ENCODE results near the gene AQP7. TPM values are rescaled to one million over a fixed set of nuclear protein-coding genes. Genes with fewer than 3 reads are reported as not detected.

Gene AQP7
- total and polyA plus RNA-seq, 11 donors = 32.1 to 252 (median 113) TPM

DNA sequence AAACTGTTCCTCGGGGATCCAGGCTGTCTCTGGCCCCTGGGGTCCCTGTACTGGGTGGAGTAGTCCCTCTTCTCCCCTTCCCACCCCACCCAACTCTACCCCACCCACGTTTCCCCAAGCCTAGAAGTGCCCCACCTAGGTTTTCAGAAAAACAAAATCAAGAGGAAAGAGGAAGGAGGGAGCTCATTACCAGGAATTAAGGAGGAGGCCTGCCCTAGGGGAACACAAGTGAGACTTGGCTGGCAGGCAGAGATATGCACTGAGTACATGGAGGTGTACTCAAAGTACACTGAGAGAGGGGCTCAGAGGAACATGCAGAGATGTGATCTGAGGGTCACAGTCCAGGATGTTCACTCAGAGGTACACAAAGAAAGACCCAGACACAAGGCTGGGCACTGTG, 34.8 kb upstream of the AQP7 start:
- TF ChIP-seq, protein P1, sequence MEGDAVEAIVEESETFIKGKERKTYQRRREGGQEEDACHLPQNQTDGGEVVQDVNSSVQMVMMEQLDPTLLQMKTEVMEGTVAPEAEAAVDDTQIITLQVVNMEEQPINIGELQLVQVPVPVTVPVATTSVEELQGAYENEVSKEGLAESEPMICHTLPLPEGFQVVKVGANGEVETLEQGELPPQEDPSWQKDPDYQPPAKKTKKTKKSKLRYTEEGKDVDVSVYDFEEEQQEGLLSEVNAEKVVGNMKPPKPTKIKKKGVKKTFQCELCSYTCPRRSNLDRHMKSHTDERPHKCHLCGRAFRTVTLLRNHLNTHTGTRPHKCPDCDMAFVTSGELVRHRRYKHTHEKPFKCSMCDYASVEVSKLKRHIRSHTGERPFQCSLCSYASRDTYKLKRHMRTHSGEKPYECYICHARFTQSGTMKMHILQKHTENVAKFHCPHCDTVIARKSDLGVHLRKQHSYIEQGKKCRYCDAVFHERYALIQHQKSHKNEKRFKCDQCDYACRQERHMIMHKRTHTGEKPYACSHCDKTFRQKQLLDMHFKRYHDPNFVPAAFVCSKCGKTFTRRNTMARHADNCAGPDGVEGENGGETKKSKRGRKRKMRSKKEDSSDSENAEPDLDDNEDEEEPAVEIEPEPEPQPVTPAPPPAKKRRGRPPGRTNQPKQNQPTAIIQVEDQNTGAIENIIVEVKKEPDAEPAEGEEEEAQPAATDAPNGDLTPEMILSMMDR (IDR thresholded peaks at IDR 0.05) = no peak
- TF ChIP-seq POLR2A (IDR thresholded peaks at IDR 0.05) = no peak
- Histone ChIP-seq H3K9me3 (no peaks in the 10 kb centered on the region), H3K36me3 (no peaks in the 10 kb centered on the region), H3K27ac (peak overlapping the region in 8 of 12 donors; percentile 28 to 70 (median 44)), H3K4me3 (no peak overlapping the region), H3K4me1 (peaks cover 0 to 33% (median 11%) of the 10 kb centered on the region in 12 donors), H3K27me3 (peaks cover 0 to 4% (median 0%) of the 10 kb centered on the region in 9 donors)
- DNase-seq (no peak), ATAC-seq (peak in 1 of 4 donors; percentile 12)
- 24 to 41% (median 38%) methylated on average over 2 of the region's 2 CpGs for WGBS, 4 donors
- intact Hi-C loops (cut with DNase I) = no loop called here

DNA sequence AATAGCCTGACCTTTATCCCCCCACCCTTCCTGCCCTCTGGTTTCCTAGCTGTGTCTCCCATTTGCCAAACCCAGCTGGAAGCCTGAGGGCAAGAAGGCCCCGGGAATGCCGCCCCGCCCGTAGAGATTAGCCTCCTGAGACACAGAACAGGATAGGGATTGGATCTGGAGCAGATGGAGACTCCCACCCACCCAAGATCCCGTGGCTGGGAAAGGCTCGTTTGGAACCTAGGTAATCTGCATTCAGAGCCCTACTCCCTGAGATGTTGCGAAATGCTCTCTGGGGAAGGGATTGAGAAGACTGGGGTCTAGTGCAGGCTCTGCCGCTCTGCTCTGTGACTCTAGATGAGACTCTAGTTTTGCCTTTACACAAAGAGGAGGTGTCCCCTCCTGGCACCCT, 34.1 kb upstream of the AQP7 start:
- intact Hi-C loops (cut with DNase I) = no loop called here
- Histone ChIP-seq H3K4me3 (no peak overlapping the region), H3K27me3 (peaks cover 0 to 4% (median 0%) of the 10 kb centered on the region in 9 donors), H3K9me3 (no peaks in the 10 kb centered on the region), H3K36me3 (no peaks in the 10 kb centered on the region), H3K4me1 (peaks cover 0 to 33% (median 11%) of the 10 kb centered on the region in 12 donors), H3K27ac (peak overlapping the region in 9 of 12 donors; percentile 26 to 70 (median 43))
- DNase-seq = peak in 1 of 5 donors; percentile 62
- TF ChIP-seq, protein P1 (IDR thresholded peaks at IDR 0.05) = no peak
- no peak for TF ChIP-seq POLR2A (IDR thresholded peaks at IDR 0.05)
- peak in 3 of 4 donors; percentile 40 to 66 (median 49) for ATAC-seq
- 32 to 44% (median 37%) methylated on average over 8 of the region's 8 CpGs for WGBS, 4 donors

DNA sequence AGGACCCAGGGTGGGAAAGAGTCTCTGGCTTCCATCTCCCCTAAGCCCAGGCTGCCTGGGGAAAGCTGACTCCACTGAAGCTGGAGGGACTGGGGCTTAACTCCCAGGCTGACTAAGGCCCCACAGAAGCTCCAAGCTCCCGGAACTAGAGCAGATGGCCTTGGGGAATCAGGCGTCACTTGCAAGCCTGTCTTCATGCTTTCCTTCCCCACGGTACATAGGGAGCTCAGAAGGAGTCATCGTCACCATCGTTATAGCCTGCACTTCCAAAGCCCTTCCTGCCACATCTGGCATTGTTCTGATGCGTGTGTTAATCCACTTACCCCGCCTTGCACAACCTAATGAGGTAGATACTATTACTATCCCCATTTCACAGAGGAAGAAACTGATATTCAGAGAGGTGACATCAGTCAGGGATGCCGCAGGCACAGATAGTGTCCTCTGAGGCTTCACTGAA, 33.5 kb upstream of the AQP7 start:
- H3K27ac ChIP-seq = peak overlapping the region in 7 of 12 donors; percentile 5 to 70 (median 47)
- no peak for DNase-seq
- H3K27me3 ChIP-seq = peaks cover 0 to 4% (median 0%) of the 10 kb centered on the region in 9 donors
- ATAC-seq = peak in 2 of 4 donors; percentile 10 to 49
- no peak for TF ChIP-seq POLR2A (IDR thresholded peaks at IDR 0.05)
- TF ChIP-seq, protein P1 (IDR thresholded peaks at IDR 0.05) = no peak
- intact Hi-C loops (cut with DNase I) = no loop called here
- peaks cover 0 to 33% (median 11%) of the 10 kb centered on the region in 12 donors for H3K4me1 ChIP-seq
- H3K4me3 ChIP-seq = no peak overlapping the region
- H3K9me3 ChIP-seq = no peaks in the 10 kb centered on the region
- WGBS, 4 donors = 39 to 59% (median 53%) methylated on average over 8 of the region's 8 CpGs
- H3K36me3 ChIP-seq = no peaks in the 10 kb centered on the region

DNA sequence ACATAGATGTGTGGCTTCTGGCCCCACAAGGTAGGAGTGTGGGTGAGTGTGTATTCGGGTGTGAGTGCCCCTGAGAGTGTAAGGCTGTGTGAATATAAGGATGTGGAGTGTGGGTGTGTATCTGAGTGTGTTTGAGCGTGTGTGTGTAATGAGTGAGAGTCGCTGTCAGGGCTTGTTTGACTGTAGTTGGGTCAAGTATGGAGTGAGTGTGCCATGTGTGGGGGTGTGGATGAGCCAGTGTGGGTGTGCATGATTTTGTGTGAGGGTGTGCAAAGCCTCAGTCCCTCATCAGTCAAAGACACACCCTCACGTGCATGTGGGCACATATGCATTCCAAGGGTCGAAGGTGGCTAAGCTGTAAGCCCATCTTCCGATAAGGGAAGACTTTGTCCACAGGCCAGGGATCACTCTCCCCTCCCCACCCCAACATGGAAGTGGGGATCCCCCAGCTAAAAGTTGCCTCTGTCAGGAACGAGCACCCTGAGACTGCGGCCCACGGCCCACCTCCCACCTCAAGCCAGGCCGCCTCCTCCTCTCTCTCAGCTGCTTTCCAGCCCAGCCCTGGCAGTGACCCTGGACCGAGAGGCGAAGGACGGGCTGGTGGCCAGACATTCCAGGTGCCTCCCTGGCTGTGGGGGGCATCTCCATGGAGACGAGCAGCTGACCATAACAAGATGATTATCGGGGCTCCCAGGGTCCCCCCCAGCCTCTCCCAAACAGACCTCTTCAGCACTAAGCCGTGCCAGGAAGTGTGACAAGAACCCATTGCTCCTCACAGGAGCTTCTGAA, 32.1 kb upstream of the AQP7 start:
- H3K4me1 ChIP-seq = peaks cover 0 to 27% (median 9%) of the 10 kb centered on the region in 12 donors
- no peak overlapping the region for H3K27ac ChIP-seq
- TF ChIP-seq POLR2A (IDR thresholded peaks at IDR 0.05) = no peak
- TF ChIP-seq, protein P1 (IDR thresholded peaks at IDR 0.05) = no peak
- 73 to 84% (median 79%) methylated on average over 10 to 16 of the region's 16 CpGs for WGBS, 4 donors
- H3K36me3 ChIP-seq = no peaks in the 10 kb centered on the region
- H3K4me3 ChIP-seq = no peak overlapping the region
- no peaks in the 10 kb centered on the region for H3K9me3 ChIP-seq
- no peak for ATAC-seq
- H3K27me3 ChIP-seq = peaks cover 0 to 4% (median 0%) of the 10 kb centered on the region in 9 donors
- intact Hi-C loops (cut with DNase I) = no loop called here
- DNase-seq = no peak

Measured in heart left ventricle (tissue), 16 donors.